Skeletal muscle satellite cell (primary cell): ENCODE data around the gene OR4C45.
"Not testable (repeated sequence)": the region's sequence is repeated elsewhere in the genome, so short reads cannot be mapped to it uniquely, and the experiment has no call there.

Experiments used
- H3K27me3 ChIP-seq: 2 replicates; pipeline ENCODE4 v1.7.0; 2013; ENCODE audit warnings: low read length; ENCODE audit not compliant: control insufficient read depth, insufficient read depth
- H3K36me3 ChIP-seq: 2 replicates; pipeline ENCODE4 v1.7.0; 2013; ENCODE audit warnings: mild to moderate bottlenecking, control low read depth, low read length; ENCODE audit not compliant: insufficient read depth
- H3K4me1 ChIP-seq: 2 replicates; pipeline ENCODE4 v1.7.0; 2013; ENCODE audit warnings: low read length; ENCODE audit not compliant: control insufficient read depth, insufficient read depth
- H3K4me2 ChIP-seq: 2 replicates; pipeline ENCODE4 v1.7.0; 2013; ENCODE audit warnings: mild to moderate bottlenecking, low read length
- H3K4me3 ChIP-seq: 2 replicates; pipeline ENCODE4 v1.7.0; 2013; ENCODE audit warnings: low read length
- H3K9ac ChIP-seq: 2 replicates; pipeline ENCODE4 v1.7.0; 2013; ENCODE audit warnings: mild to moderate bottlenecking, low read depth, low read length, moderate library complexity
- H3K9me3 ChIP-seq: replicated peaks from 2 replicates; pipeline ENCODE4 v1.7.0; 2013; ENCODE audit warnings: mild to moderate bottlenecking, control low read depth, low read length

OR4C45 gene

GRCh38 chr11:50074161-50074560 lies 41.5 kb downstream of the OR4C45 start:
- Histone ChIP-seq H3K36me3 (no peaks in the 10 kb centered on the region), H3K9me3 (peaks cover 19% of the 10 kb centered on the region), H3K4me1 (no peaks in the 10 kb centered on the region), H3K4me3 (no peak overlapping the region), H3K9ac (no peak overlapping the region), H3K27me3 (no peaks in the 10 kb centered on the region), H3K4me2 (no peak overlapping the region)

DNA sequence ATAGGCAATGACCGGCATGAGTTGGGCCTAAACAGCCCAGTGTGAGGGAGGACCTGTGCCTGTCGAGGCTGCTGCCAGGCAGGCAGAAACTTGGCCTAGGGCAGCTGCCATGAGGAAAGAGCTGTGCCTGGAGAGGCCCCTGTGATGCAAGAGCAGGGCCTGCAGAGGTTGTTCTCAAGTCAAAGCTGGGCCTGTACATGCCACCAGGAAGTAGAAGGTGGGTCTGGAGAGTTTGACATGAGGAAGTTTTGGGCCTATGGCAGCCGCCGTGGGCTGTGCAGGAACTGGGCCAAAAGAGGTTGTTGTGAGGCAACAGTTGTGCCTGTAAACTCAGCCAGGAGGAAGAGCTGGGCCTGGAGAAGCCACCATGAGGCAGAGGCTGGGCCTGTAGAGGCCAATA lies 43.2 kb downstream of the OR4C45 start:
- Histone ChIP-seq H3K4me3 (no peak overlapping the region), H3K9me3 (peaks cover 19% of the 10 kb centered on the region), H3K36me3 (no peaks in the 10 kb centered on the region), H3K4me1 (no peaks in the 10 kb centered on the region), H3K9ac (no peak overlapping the region), H3K4me2 (no peak overlapping the region), H3K27me3 (no peaks in the 10 kb centered on the region)

- Histone ChIP-seq H3K4me2 (no peak overlapping the region), H3K27me3 (no peaks in the 10 kb centered on the region), H3K4me1 (no peaks in the 10 kb centered on the region), H3K4me3 (no peak overlapping the region), H3K9me3 (peaks cover 19% of the 10 kb centered on the region), H3K36me3 (no peaks in the 10 kb centered on the region), H3K9ac (no peak overlapping the region)
Observed at GRCh38 chr11:50077526-50077925, 44.9 kb downstream of the OR4C45 start.

- Histone ChIP-seq H3K4me1 (no peaks in the 10 kb centered on the region), H3K36me3 (no peaks in the 10 kb centered on the region), H3K4me3 (no peak overlapping the region), H3K9ac (no peak overlapping the region), H3K4me2 (no peak overlapping the region), H3K9me3 (peaks cover 19% of the 10 kb centered on the region), H3K27me3 (no peaks in the 10 kb centered on the region)
Observed at GRCh38 chr11:50078001-50078400, 45.3 kb downstream of the OR4C45 start.

DNA sequence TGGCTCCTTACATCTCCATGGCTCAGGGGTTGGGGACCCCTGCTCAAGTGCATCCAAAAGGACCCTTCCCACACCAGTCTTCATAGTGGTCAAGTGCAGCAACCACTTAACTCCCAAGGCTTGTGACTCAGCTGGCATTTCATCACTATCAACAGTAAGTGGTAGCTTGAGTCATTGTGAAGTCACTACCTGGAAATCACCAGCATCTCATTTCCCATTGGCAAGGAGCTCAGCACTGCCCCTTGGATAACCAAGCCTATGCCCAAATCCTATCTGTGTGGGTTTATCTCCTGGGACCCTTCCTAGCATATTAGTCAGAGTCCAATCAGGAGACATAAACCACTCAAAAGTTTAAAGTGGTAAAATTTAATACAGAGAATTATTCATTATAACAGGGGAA lies 46.3 kb downstream of the OR4C45 start:
- not testable (repeated sequence) for H3K4me1 ChIP-seq, H3K27me3 ChIP-seq, H3K4me2 ChIP-seq, H3K36me3 ChIP-seq, H3K4me3 ChIP-seq, H3K9ac ChIP-seq
- H3K9me3 ChIP-seq: peaks cover 19% of the 10 kb centered on the region

GRCh38 chr11:50080256-50080655 lies 47.6 kb downstream of the OR4C45 start:
- Histone ChIP-seq H3K27me3 (no peaks in the 10 kb centered on the region), H3K4me1 (no peaks in the 10 kb centered on the region), H3K4me3 (no peak overlapping the region), H3K9me3 (peaks cover 19% of the 10 kb centered on the region), H3K36me3 (no peaks in the 10 kb centered on the region), H3K9ac (no peak overlapping the region), H3K4me2 (no peak overlapping the region)
